ENCODE data around the gene XRN1. TPM values are rescaled to one million over a fixed set of nuclear protein-coding genes. Genes with fewer than 3 reads are reported as not detected.

The XRN1 gene
- total RNA-seq, 1 experiment from 2014 or later: 23.3 TPM

DNA sequence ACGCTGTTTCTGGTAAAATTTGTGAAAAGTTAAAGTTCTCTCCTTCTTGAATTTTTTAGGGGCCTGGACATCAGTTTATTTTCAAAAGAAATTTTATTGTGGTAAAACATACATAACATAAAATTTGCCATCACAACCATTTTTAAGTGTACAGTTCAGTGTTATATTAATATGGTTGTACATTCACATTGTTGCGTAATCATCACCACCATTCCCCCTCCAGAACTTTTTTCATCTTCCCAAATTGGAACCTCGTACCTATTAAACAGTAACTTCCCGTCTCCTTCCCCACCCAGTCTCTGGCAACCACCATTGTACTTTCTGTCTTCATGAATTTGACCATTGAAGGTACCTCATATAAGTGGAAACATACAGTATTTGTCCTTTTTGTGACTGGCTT lies 23.0 kb upstream of the XRN1 start:
- intact Hi-C loops (cut with micrococcal nuclease; ENCODE audit: unreplicated experiment): no loop called here
- Histone ChIP-seq H3K36me3 (ENCODE audit: control insufficient read depth, insufficient read depth, low read length) (no peaks in the 10 kb centered on the region), H3K4me3 (ENCODE audit: low read depth, low read length) (no peak overlapping the region), H3K4me1 (no peaks in the 10 kb centered on the region), H3K9me3 (no peaks in the 10 kb centered on the region), H3K27me3 (replicated peaks; ENCODE audit: control insufficient read depth, insufficient read depth, low read length) (no peaks in the 10 kb centered on the region)
- no TSS peak for BruUV-seq (replicated peaks)
- no peaks in the 10 kb centered on the region for H3K9me3 Mint-ChIP-seq (ENCODE audit: unreplicated experiment)
- POLR2A ChIA-PET: no interaction called here
- CTCF ChIA-PET: no interaction called here
- H3K4me1 Mint-ChIP-seq (ENCODE audit: low read depth, unreplicated experiment): no peaks in the 10 kb centered on the region
- H3K36me3 Mint-ChIP-seq (ENCODE audit: insufficient read depth, unreplicated experiment): no peaks in the 10 kb centered on the region
- H3K4me3 Mint-ChIP-seq (ENCODE audit: unreplicated experiment): no peak overlapping the region
- DNase-seq: no peak
- no peak overlapping the region for H3K27ac Mint-ChIP-seq (ENCODE audit: unreplicated experiment)
- TF ChIP-seq, protein P1, sequence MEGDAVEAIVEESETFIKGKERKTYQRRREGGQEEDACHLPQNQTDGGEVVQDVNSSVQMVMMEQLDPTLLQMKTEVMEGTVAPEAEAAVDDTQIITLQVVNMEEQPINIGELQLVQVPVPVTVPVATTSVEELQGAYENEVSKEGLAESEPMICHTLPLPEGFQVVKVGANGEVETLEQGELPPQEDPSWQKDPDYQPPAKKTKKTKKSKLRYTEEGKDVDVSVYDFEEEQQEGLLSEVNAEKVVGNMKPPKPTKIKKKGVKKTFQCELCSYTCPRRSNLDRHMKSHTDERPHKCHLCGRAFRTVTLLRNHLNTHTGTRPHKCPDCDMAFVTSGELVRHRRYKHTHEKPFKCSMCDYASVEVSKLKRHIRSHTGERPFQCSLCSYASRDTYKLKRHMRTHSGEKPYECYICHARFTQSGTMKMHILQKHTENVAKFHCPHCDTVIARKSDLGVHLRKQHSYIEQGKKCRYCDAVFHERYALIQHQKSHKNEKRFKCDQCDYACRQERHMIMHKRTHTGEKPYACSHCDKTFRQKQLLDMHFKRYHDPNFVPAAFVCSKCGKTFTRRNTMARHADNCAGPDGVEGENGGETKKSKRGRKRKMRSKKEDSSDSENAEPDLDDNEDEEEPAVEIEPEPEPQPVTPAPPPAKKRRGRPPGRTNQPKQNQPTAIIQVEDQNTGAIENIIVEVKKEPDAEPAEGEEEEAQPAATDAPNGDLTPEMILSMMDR (IDR thresholded peaks at IDR 0.05; ENCODE audit: insufficient read depth in 1 of 2, low read depth in 1 of 2, low read length in 1 of 2, severe bottlenecking in 1 of 2, unreplicated experiment in 1 of 2): no peak
- H3K27me3 Mint-ChIP-seq (ENCODE audit: insufficient read depth, unreplicated experiment): no peaks in the 10 kb centered on the region

DNA sequence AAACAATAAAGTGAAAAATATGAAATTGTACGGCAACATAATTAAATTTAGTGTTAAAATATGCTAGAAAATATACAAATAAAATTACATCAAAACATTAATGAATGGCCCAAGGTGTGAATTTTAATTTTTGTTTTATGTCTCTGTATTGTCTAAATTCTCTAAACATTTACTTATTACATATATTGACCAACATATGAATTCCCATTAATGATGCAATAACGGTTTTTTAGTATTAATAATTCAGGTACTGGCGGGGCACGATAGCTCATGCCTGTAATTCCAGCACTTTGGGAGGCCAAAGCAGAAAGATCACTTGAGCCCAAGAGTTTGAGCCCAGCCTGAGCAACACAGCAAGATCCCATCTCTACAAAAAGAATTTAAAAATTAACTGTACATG lies 20.6 kb upstream of the XRN1 start:
- no peaks in the 10 kb centered on the region for H3K4me1 ChIP-seq
- TF ChIP-seq, protein P1 (IDR thresholded peaks at IDR 0.05; ENCODE audit: insufficient read depth in 1 of 2, low read depth in 1 of 2, low read length in 1 of 2, severe bottlenecking in 1 of 2, unreplicated experiment in 1 of 2): no peak
- H3K36me3 ChIP-seq (ENCODE audit: control insufficient read depth, insufficient read depth, low read length): no peaks in the 10 kb centered on the region
- CTCF ChIA-PET: no interaction called here
- H3K9me3 ChIP-seq: no peaks in the 10 kb centered on the region
- Mint-ChIP-seq H3K4me1 (ENCODE audit: low read depth, unreplicated experiment) (no peaks in the 10 kb centered on the region), H3K27ac (ENCODE audit: unreplicated experiment) (no peak overlapping the region), H3K27me3 (ENCODE audit: insufficient read depth, unreplicated experiment) (no peaks in the 10 kb centered on the region), H3K36me3 (ENCODE audit: insufficient read depth, unreplicated experiment) (no peaks in the 10 kb centered on the region), H3K4me3 (ENCODE audit: unreplicated experiment) (no peak overlapping the region), H3K9me3 (ENCODE audit: unreplicated experiment) (no peaks in the 10 kb centered on the region)
- no peak for DNase-seq
- H3K27me3 ChIP-seq (replicated peaks; ENCODE audit: control insufficient read depth, insufficient read depth, low read length): no peaks in the 10 kb centered on the region
- BruUV-seq (replicated peaks): no TSS peak
- no peak overlapping the region for H3K4me3 ChIP-seq (ENCODE audit: low read depth, low read length)
- intact Hi-C loops (cut with micrococcal nuclease; ENCODE audit: unreplicated experiment): no loop called here
- POLR2A ChIA-PET: no interaction called here

DNA sequence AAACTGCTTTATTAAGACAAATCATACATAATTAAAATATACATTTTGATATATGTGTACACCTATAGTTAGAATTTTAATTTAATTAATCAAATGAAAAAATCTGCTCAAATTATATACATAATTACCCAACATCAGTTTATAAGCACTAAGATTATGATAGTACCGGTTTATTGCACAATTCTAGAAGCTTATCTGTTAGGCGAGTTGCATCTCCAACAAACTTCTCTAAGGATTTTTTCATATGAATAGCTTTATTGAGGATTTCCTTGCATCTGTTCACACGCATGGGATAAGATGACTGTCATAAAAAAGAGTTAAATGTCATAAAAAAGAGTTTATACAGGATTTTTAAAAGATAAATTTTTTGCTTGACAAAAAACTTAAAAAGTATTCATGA lies 19.9 kb upstream of the XRN1 start:
- Mint-ChIP-seq H3K9me3 (ENCODE audit: unreplicated experiment) (no peaks in the 10 kb centered on the region), H3K36me3 (ENCODE audit: insufficient read depth, unreplicated experiment) (no peaks in the 10 kb centered on the region), H3K4me3 (ENCODE audit: unreplicated experiment) (no peak overlapping the region), H3K4me1 (ENCODE audit: low read depth, unreplicated experiment) (no peaks in the 10 kb centered on the region), H3K27ac (ENCODE audit: unreplicated experiment) (no peak overlapping the region), H3K27me3 (ENCODE audit: insufficient read depth, unreplicated experiment) (no peaks in the 10 kb centered on the region)
- TF ChIP-seq, protein P1 (IDR thresholded peaks at IDR 0.05; ENCODE audit: insufficient read depth in 1 of 2, low read depth in 1 of 2, low read length in 1 of 2, severe bottlenecking in 1 of 2, unreplicated experiment in 1 of 2): no peak
- intact Hi-C loops (cut with micrococcal nuclease; ENCODE audit: unreplicated experiment): no loop called here
- ChIA-PET POLR2A (no interaction called here), CTCF (no interaction called here)
- BruUV-seq (replicated peaks): no TSS peak
- Histone ChIP-seq H3K9me3 (no peaks in the 10 kb centered on the region), H3K4me3 (ENCODE audit: low read depth, low read length) (no peak overlapping the region), H3K36me3 (ENCODE audit: control insufficient read depth, insufficient read depth, low read length) (no peaks in the 10 kb centered on the region), H3K4me1 (no peaks in the 10 kb centered on the region), H3K27me3 (replicated peaks; ENCODE audit: control insufficient read depth, insufficient read depth, low read length) (no peaks in the 10 kb centered on the region)
- DNase-seq: no peak

Data from Caco-2 (cell line).